ENCODE results near the gene CYP2C18. TPM values are rescaled to one million over a fixed set of nuclear protein-coding genes. Genes with fewer than 3 reads are reported as not detected.
"Not testable (repeated sequence)": the region's sequence is repeated elsewhere in the genome, so short reads cannot be mapped to it uniquely, and the experiment has no call there.

Gene CYP2C18
- total RNA-seq, 1 experiment from 2014 or later = 0.79 TPM

- no peaks in the 10 kb centered on the region for H3K9me3 ChIP-seq
- intact Hi-C loops (cut with micrococcal nuclease; ENCODE audit: unreplicated experiment) = no loop called here
These were observed 38.2 kb upstream of the CYP2C18 start for GRCh38 chr10:94645285-94645684.

GRCh38 chr10:94655201-94655600 lies 28.3 kb upstream of the CYP2C18 start:
- H3K9me3 ChIP-seq; H3K36me3 ChIP-seq (ENCODE audit: control insufficient read depth, insufficient read depth, low read length); BruUV-seq (replicated peaks); DNase-seq; H3K36me3 Mint-ChIP-seq (ENCODE audit: insufficient read depth, unreplicated experiment); H3K4me1 Mint-ChIP-seq (ENCODE audit: low read depth, unreplicated experiment); H3K27ac Mint-ChIP-seq (ENCODE audit: unreplicated experiment); CTCF ChIA-PET; H3K27me3 ChIP-seq (replicated peaks; ENCODE audit: control insufficient read depth, insufficient read depth, low read length); H3K4me3 ChIP-seq (ENCODE audit: low read depth, low read length); H3K4me3 Mint-ChIP-seq (ENCODE audit: unreplicated experiment); POLR2A ChIA-PET; intact Hi-C loops (cut with micrococcal nuclease; ENCODE audit: unreplicated experiment); H3K4me1 ChIP-seq; H3K27me3 Mint-ChIP-seq (ENCODE audit: insufficient read depth, unreplicated experiment): not testable (repeated sequence)
- H3K9me3 Mint-ChIP-seq (ENCODE audit: unreplicated experiment) = peaks cover 38% of the 10 kb centered on the region

More at GRCh38 chr10:94645285-94645684, 38.2 kb upstream of the CYP2C18 start:
- no peak for TF ChIP-seq CTCF (IDR thresholded peaks at IDR 0.05; ENCODE audit: insufficient read depth in 1 of 2, low read depth in 1 of 2, low read length in 1 of 2, severe bottlenecking in 1 of 2, unreplicated experiment in 1 of 2)
- no peaks in the 10 kb centered on the region for H3K27me3 Mint-ChIP-seq (ENCODE audit: insufficient read depth, unreplicated experiment)
- Histone ChIP-seq H3K4me3 (ENCODE audit: low read depth, low read length) (no peak overlapping the region), H3K4me1 (0 out of 2 replicates have a peak, but pooled peaks cover 3% of the 10 kb centered on the region), H3K27me3 (replicated peaks; ENCODE audit: control insufficient read depth, insufficient read depth, low read length) (no peaks in the 10 kb centered on the region), H3K36me3 (ENCODE audit: control insufficient read depth, insufficient read depth, low read length) (peaks cover 1% of the 10 kb centered on the region; the same call in 1 of the 2 replicates)
- ChIA-PET POLR2A (no interaction called here), CTCF (no interaction called here)
- no peak overlapping the region for H3K27ac Mint-ChIP-seq (ENCODE audit: unreplicated experiment)
- no TSS peak for BruUV-seq (replicated peaks)
- H3K4me3 Mint-ChIP-seq (ENCODE audit: unreplicated experiment) = no peak overlapping the region
- peaks cover 10% of the 10 kb centered on the region for H3K9me3 Mint-ChIP-seq (ENCODE audit: unreplicated experiment)
- H3K4me1 Mint-ChIP-seq (ENCODE audit: low read depth, unreplicated experiment) = no peaks in the 10 kb centered on the region
- no peak for DNase-seq
- H3K36me3 Mint-ChIP-seq (ENCODE audit: insufficient read depth, unreplicated experiment) = peaks cover 6% of the 10 kb centered on the region

- Mint-ChIP-seq H3K9me3 (ENCODE audit: unreplicated experiment) (peaks cover 32% of the 10 kb centered on the region), H3K4me1 (ENCODE audit: low read depth, unreplicated experiment) (peaks cover 12% of the 10 kb centered on the region)
- H3K4me3 Mint-ChIP-seq (ENCODE audit: unreplicated experiment); H3K27me3 Mint-ChIP-seq (ENCODE audit: insufficient read depth, unreplicated experiment); POLR2A ChIA-PET; DNase-seq; H3K9me3 ChIP-seq; H3K27me3 ChIP-seq (replicated peaks; ENCODE audit: control insufficient read depth, insufficient read depth, low read length); CTCF ChIA-PET; H3K4me1 ChIP-seq; H3K36me3 ChIP-seq (ENCODE audit: control insufficient read depth, insufficient read depth, low read length); H3K36me3 Mint-ChIP-seq (ENCODE audit: insufficient read depth, unreplicated experiment); H3K4me3 ChIP-seq (ENCODE audit: low read depth, low read length); intact Hi-C loops (cut with micrococcal nuclease; ENCODE audit: unreplicated experiment); BruUV-seq (replicated peaks); H3K27ac Mint-ChIP-seq (ENCODE audit: unreplicated experiment): not testable (repeated sequence)
These were observed 20.5 kb upstream of the CYP2C18 start for GRCh38 chr10:94663061-94663460.

- no peak for DNase-seq
- no TSS peak for BruUV-seq (replicated peaks)
- CTCF ChIA-PET = no interaction called here
- Histone ChIP-seq H3K4me3 (ENCODE audit: low read depth, low read length) (no peak overlapping the region), H3K4me1 (peaks cover 10% of the 10 kb centered on the region), H3K9me3 (no peaks in the 10 kb centered on the region), H3K27me3 (replicated peaks; ENCODE audit: control insufficient read depth, insufficient read depth, low read length) (no peaks in the 10 kb centered on the region), H3K36me3 (ENCODE audit: control insufficient read depth, insufficient read depth, low read length) (no peaks in the 10 kb centered on the region)
- Mint-ChIP-seq H3K4me3 (ENCODE audit: unreplicated experiment) (no peak overlapping the region), H3K4me1 (ENCODE audit: low read depth, unreplicated experiment) (no peaks in the 10 kb centered on the region), H3K27ac (ENCODE audit: unreplicated experiment) (no peak overlapping the region), H3K36me3 (ENCODE audit: insufficient read depth, unreplicated experiment) (no peaks in the 10 kb centered on the region), H3K9me3 (ENCODE audit: unreplicated experiment) (peaks cover 19% of the 10 kb centered on the region), H3K27me3 (ENCODE audit: insufficient read depth, unreplicated experiment) (no peaks in the 10 kb centered on the region)
- POLR2A ChIA-PET = no interaction called here
- no peak for TF ChIP-seq CTCF (IDR thresholded peaks at IDR 0.05; ENCODE audit: insufficient read depth in 1 of 2, low read depth in 1 of 2, low read length in 1 of 2, severe bottlenecking in 1 of 2, unreplicated experiment in 1 of 2)
- intact Hi-C loops (cut with micrococcal nuclease; ENCODE audit: unreplicated experiment) = no loop called here
These were observed 17.0 kb upstream of the CYP2C18 start for GRCh38 chr10:94666391-94667102.
